Measurements from ENCODE around the gene METTL2B.
"Not testable (repeated sequence)": the region's sequence is repeated elsewhere in the genome, so short reads cannot be mapped to it uniquely, and the experiment has no call there.

METTL2B gene

GRCh38 chr7:128455543-128456254, 20.8 kb upstream of the METTL2B start, which contains the start of gene HILPDA:
Gene HILPDA (plus strand): TSS chr7:128455878. CDS start chr7:128457269, 1,391 bp downstream.
- DNase-seq, result peak; percentile 82

GRCh38 chr7:128456255-128456725, 20.3 kb upstream of the METTL2B start:
- DNase-seq, result no peak

GRCh38 chr7:128457385-128457784, 19.2 kb upstream of the METTL2B start:
- DNase-seq, result not testable (repeated sequence)

DNA sequence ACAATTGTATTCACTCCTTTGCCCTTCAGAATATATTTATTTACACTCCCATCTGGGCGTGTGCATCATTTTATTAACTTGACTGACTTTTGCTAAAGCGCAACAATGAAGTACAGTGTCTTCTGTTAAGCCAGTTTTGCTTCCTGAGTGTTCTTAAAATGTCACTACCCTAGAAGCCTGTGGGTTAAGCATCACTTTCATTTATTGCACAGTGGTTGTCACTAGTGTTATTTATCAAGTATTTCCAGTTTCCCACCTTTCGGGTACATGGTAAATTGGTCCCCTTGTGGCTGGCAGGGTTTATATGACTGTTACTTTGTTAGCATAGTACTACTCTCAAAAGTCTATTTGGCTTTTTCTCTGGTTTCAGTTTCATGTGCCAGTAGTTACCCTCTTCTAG, 17.6 kb upstream of the METTL2B start:
- DNase-seq, result no peak

- no peak for DNase-seq
Measured at GRCh38 chr7:128459394-128459878, 17.1 kb upstream of the METTL2B start.

DNA sequence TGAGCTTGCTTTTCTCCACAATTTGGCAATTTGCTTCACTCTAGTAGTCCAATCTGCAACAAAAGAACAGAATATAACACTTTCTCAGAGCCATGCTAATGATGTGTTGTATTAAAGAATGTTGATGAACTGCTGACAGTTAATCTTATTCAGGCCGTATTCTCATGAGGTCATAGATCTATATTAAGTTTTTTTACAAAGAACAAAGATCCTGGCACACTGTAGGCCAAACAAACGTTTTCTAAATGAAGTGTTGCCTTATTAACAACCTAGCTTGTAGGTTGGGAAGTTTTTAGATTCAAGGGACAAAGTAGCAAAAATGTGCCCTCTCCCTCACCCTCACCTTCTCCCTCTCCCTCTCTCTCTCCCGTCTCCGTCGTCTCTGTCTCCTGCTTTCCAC, 14.1 kb upstream of the METTL2B start:
- DNase-seq, result no peak

DNA sequence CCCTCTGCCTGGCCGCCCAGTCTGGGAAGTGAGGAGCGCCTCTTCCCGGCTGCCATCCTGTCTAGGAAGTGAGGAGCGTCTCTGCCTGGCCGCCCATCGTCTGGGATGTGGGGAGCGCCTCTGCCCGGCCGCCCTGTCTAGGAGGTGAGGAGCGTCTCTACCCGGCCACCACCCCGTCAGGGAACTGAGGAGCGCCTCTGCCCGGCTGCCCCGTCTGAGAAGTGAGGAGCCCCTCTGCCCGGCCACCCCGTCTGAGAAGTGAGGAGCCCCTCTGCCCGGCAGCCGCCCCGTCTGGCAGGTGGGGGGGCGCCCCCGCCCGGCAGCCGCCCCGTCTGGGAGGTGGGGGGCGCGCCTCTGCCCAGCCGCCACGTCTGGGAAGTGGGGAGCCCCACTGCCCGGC, 13.2 kb upstream of the METTL2B start:
- DNase-seq, result not testable (repeated sequence)

DNA sequence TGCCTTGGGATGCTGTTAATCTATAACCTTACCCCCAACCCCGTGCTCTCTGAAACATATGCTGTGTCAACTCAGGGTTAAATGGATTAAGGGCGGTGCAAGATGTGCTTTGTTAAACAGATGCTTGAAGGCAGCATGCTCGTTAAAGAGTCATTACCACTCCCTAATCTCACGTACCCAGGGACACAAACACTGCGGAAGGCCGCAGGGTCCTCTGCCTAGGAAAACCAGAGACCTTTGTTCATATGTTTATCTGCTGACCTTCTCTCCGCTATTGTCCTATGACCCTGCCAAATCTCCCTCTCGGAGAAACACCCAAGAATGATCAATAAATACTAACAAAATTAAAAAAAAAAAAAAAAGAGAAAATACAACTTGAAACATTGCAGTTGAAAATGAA, 12.6 kb upstream of the METTL2B start:
- DNase-seq, result not testable (repeated sequence)

DNA sequence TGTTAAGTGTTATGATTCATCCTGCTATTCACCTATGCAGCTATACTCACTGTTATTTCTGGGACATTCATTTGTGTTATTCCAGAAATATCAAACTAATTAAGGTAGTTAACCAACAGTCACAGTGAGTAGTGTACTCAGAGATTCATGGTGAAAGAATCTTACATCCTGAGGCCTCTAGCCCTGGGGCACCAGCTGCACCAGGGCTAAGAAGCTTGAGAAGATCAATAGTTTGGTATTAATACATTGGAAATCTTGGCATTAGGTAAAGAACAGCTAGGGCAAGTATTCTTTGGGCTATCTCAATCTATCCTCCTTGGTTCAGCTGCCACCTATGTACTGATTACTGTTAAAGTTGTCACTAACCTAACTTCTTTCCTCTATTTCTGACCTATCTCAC, 9.7 kb upstream of the METTL2B start:
- not testable (repeated sequence) for DNase-seq

DNA sequence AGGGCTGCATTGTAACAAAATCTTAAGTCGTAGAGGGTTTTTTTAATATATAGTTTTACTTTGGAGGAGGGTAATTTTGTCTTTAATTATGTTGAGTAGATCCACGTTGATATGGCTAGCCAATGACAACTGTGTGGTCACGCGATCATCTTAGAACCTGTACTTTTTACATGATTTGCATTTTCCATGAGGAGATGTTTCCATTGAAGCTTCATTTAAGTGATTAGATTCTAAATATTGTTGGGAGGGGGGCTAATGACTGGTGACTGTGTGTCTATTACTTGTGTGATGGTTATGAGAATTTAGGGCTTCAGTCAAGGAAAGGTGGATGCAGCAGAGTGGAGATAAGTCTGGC, 765 bp downstream of the METTL2B start:
- not testable (repeated sequence) for DNase-seq

DNA sequence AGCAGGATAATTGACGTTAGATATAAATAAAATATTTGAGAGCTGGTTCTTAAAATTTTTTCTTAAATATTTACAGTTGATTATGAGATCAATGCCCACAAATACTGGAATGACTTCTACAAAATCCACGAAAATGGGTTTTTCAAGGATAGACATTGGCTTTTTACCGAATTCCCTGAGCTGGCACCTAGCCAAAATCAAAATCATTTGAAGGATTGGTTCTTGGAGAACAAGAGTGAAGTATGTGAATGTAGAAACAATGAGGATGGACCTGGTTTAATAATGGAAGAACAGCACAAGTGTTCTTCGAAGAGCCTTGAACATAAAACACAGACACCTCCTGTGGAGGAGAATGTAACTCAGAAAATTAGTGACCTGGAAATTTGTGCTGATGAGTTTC, 2.5 kb downstream of the METTL2B start:
- DNase-seq, result not testable (repeated sequence)

DNA sequence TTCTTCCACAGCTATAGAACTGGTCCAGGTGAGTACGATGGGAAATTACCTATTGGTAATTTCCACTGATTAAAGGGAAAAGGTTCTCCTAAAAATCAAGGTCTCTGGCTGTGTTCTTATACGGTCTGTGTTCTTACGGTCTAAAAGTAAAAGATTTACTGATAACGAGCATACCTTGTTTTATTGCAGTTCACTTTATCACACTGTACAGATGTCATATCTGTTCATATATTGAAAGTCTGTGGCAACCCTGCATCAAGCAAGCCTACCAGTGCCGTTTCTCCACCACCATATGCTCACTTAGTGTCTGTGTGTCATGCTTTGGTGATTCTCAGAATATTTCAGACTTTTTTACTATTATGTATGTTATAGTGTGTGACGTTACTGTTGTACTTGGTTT, 11.6 kb downstream of the METTL2B start:
- DNase-seq, result not testable (repeated sequence)

DNA sequence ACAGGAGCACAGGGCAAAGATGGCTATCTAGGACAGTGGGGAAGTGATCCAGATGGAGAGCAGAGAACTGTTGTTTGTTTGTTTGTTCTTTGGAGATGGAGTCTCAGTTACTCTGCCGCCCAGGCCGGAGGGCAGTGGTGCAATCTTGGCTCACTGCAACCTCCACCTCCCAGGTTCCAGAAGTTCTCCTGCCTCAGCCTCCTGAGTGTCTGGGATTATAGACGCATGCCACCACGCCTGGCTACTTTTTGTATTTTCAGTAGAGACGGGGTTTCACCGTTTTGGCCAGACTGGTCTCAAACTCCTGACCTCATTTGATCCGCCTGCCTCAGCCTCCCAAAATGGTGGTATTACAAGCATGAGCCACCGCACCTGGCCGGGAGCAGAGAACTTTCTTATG, 20.9 kb downstream of the METTL2B start:
- no peak for DNase-seq

DNA sequence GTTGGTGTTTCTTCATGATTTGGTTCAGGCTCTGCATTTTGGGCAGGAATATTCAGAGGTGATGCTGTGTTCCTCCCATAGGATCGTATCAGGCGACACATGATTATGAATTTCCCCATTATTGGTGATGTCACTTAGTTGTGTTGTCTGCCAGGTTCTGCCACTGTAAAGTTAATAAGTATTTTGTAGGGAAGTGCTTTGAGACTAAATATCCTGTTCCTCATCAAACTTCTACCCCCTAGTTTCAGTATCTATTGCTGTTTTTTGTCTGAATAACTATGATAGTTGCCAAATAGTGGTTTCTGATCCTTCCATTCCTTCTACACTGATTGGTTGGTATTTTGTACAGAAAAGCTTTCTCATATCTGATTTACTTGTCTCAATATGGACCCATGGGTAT, 28.9 kb downstream of the METTL2B start:
- DNase-seq, result not testable (repeated sequence)

GRCh38 chr7:128506819-128507218, 30.3 kb downstream of the METTL2B start:
- DNase-seq, result not testable (repeated sequence)

DNA sequence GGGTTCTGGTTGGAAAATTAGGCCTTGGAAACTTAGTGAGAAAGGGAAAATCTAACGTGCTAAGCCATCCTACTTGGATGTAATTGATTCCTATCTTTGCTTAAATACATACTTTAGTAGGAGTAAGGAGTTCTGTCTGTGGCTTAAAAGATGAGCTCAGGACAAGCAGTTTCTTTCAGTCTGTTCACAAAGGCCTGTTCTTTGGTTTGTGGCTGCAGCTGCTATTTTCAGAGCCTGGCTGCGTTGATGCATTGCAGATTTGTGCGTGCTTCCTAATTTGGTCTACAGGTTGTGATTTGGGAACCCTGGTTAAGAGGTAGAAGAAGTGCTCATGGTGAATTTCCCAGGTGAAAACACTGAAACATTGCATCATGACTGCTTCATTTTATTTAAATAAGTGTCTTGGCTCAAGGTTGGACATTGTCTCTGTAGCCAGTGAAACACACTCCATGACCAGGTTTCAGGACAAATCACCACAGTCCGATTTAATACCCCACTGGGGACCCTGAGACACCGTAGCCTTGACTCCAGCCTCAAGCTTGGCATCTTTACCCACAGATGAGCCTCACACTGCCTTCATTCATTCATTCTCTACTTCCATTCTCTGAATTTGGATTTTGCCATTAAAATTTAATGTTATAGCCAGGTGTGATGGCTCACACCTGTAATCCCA, 30.9 kb downstream of the METTL2B start:
- not testable (repeated sequence) for DNase-seq

DNA sequence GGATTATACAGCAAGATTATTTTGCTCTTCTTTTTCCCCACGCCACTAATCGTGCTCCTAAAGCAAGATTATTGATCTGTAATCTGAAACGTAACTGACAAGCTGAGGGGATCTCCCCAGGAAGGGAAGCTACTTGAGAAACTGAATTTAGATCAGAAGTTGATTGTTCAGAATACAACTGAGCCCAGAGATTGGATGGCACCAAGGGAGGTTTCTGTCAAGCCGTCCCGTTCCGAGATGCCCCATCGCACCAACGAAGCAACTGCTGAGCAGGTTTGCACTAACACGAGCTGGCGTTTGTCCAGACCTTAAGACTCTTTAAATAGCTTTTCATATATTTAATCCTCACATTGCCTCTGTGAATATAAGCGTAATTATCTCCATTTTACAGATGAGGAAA, 35.1 kb downstream of the METTL2B start:
- not testable (repeated sequence) for DNase-seq

GRCh38 chr7:128515232-128515631, 38.7 kb downstream of the METTL2B start:
- not testable (repeated sequence) for DNase-seq

DNA sequence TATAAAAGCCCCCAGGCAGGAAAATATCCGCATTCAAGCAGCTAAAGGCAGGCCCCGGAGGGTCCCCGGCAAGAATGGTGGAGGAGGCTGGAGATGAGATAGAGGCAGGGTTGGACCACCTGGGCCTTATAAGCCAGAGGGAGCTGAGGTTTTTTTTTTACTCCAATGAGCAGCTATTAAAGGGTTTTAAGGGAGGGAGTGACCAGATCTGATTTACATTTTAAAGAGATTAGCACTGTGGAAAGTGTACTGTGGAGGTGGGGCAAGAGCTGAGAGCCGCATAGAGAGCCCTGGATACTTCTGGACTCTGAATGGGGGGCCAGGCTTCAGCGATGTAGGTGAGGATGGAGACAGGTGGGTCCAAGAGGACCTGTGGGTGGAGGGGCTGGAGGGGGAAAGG, 40.5 kb downstream of the METTL2B start:
- DNase-seq, result not testable (repeated sequence)

GRCh38 chr7:128523226-128523931, 46.8 kb downstream of the METTL2B start:
- DNase-seq, result peak; percentile 34

DNA sequence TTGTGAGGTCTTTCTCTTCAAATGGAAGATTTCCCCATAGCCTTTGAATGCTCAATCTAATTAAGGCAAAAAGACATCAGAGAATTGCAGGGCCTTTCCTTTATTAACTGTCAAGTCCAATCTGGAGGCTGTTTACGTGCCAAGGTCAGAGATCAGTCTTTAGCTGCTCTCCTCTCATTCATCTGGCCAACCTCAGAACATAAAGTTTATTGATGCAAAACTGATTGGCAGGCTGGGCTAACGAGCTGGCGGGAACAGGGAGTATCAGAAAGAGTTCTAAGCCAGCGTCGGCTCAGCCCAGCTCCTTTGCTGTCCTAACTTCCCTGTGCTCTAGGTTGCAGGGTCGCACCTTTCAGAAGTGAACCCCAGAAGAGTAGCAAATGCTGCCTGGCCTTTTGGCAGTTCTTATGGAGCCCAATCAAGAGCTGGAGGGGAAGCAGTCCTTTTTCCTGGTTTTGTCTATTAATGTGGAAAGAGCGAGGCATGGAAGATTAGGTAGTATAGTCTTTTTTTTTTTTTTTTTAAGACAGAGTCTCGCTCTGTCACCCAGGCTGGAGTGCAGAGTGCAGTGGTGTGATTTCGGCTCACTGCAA, 47.5 kb downstream of the METTL2B start:
- DNase-seq, result not testable (repeated sequence)

GRCh38 chr7:128525584-128525983, 49.0 kb downstream of the METTL2B start:
- not testable (repeated sequence) for DNase-seq

DNA sequence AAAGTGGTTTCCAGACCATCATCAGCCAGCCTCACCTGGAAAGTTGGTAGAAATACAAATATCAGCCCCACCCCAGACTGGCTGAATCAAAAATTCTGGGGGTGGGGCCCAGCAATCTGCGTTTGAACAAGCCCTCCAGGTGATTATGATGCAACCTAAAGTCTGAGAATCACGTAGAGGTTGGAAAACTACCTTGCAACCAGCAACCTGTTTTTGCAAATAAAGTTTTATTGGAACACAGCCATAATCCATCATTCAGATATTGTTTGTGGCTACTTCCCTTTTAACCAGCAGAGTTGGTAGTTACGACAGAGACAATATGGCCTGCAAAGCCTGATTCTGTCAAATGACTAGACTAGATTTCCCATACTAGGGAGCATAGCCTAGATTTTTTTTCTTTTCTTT, 49.5 kb downstream of the METTL2B start:
- DNase-seq, result not testable (repeated sequence)
